ENCODE results near the gene C2orf49. TPM values are rescaled to one million over a fixed set of nuclear protein-coding genes. Genes with fewer than 3 reads are reported as not detected.
A peak's percentile ranks its signal among the peaks of the same experiment; 100 is the strongest.

Gene C2orf49
- total and polyA plus RNA-seq, 2 experiments from 2014 or later: 16.9 to 19.6 TPM

DNA sequence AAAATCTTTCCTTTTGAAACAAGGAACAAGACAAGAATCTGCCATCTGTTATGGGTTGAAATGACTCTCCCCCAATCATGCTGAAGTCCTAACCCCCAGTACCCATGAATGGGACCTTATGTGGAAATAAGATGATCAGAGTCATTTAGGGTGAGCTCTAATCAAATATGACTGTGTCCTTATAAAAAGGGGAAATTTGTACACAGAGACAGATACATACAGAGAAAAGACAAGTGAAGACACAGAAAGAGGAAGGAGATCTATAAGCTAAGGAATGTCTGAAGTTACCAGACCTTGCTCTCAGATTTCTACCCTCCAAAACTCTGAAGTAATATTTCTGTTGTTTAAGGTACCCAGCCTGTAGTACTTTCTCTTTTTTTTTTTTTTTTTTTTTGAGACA is 23.5 kb upstream of the C2orf49 start:
- no peak overlapping the region for H3K4me2 ChIP-seq
- H3K4me3 ChIP-seq: no peak overlapping the region
- H3K9me3 ChIP-seq (ENCODE audit: low read depth): no peaks in the 10 kb centered on the region
- no peaks in the 10 kb centered on the region for H3K9me2 ChIP-seq (replicated peaks; ENCODE audit: insufficient read depth)
- H3K36me3 ChIP-seq (replicated peaks; ENCODE audit: insufficient read depth, low read depth): no peaks in the 10 kb centered on the region
- H3K27me3 ChIP-seq: no peaks in the 10 kb centered on the region
- no peaks in the 10 kb centered on the region for H4K20me1 ChIP-seq (ENCODE audit: insufficient read depth, poor library complexity, severe bottlenecking)
- no peak overlapping the region for H2AFZ ChIP-seq
- no peak for DNase-seq (ENCODE audit: low spot score)
- H3K27ac ChIP-seq: no peak overlapping the region
- TF ChIP-seq EZH2phosphoT487 (IDR thresholded peaks at IDR 0.05; ENCODE audit: low read depth, severe bottlenecking, unreplicated experiment) (no peak), EZH2 (IDR thresholded peaks at IDR 0.05; ENCODE audit: borderline replicate concordance) (no peak), CTCF (IDR thresholded peaks at IDR 0.05; ENCODE audit: poor library complexity) (no peak)
- H3K4me1 ChIP-seq (ENCODE audit: insufficient read depth): no peaks in the 10 kb centered on the region
- H3K79me2 ChIP-seq: peaks cover 80% of the 10 kb centered on the region

DNA sequence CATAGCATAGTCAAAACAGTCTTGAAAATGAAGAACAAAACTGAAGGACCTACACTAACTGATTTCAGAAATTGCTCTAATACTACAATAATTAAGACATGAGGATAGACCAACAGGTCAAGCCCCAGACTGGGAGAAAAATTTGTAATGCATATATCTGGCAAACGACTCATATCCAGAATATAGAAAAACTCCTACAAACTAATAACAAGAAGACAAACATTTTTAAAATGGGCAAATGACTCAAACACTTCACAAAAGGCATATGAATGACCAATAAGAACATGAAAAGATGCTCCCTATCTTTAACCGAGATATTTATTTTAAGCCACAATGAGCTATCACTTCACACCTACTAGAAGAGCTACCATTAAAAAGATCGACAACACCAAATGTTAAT is 22.0 kb upstream of the C2orf49 start:
- Histone ChIP-seq H3K9me2 (replicated peaks; ENCODE audit: insufficient read depth) (no peaks in the 10 kb centered on the region), H4K20me1 (ENCODE audit: insufficient read depth, poor library complexity, severe bottlenecking) (no peaks in the 10 kb centered on the region), H3K4me2 (no peak overlapping the region), H3K36me3 (replicated peaks; ENCODE audit: insufficient read depth, low read depth) (no peaks in the 10 kb centered on the region), H3K79me2 (peaks cover 86% of the 10 kb centered on the region), H3K4me3 (no peak overlapping the region), H2AFZ (no peak overlapping the region), H3K27me3 (no peaks in the 10 kb centered on the region), H3K4me1 (ENCODE audit: insufficient read depth) (no peaks in the 10 kb centered on the region), H3K9me3 (ENCODE audit: low read depth) (no peaks in the 10 kb centered on the region), H3K27ac (no peak overlapping the region)
- DNase-seq (ENCODE audit: low spot score): no peak
- 86% methylated on average over 3 of the region's 3 CpGs for WGBS (ENCODE audit: low lambda C conversion rate, missing lambda C conversion rate)
- TF ChIP-seq EZH2phosphoT487 (IDR thresholded peaks at IDR 0.05; ENCODE audit: low read depth, severe bottlenecking, unreplicated experiment) (no peak), EZH2 (IDR thresholded peaks at IDR 0.05; ENCODE audit: borderline replicate concordance) (no peak), CTCF (IDR thresholded peaks at IDR 0.05; ENCODE audit: poor library complexity) (no peak)

DNA sequence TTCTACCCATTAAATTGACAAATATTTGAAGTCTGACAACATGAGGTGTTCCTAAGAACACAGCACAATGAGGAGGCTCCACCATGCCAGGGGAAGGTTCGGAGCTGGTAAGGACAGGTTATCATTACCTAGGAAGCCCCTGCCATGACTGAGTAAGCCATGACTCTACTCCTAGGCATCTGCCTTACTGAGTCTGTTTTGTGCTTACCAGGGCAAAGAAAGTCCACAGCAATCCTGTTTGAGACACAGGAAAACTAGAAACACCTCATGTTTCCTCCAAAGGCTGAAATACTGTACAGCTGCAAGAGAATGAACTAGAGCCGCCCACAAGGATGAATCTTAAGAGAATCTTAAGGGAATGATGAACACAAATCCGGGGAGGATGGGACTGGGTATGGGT is 19.4 kb upstream of the C2orf49 start:
- Histone ChIP-seq H3K27me3 (no peaks in the 10 kb centered on the region), H3K4me1 (ENCODE audit: insufficient read depth) (peaks cover 6% of the 10 kb centered on the region), H3K9me3 (ENCODE audit: low read depth) (no peaks in the 10 kb centered on the region), H3K4me3 (no peak overlapping the region), H3K36me3 (replicated peaks; ENCODE audit: insufficient read depth, low read depth) (no peaks in the 10 kb centered on the region), H3K79me2 (peaks cover 83% of the 10 kb centered on the region), H3K27ac (no peak overlapping the region), H3K9me2 (replicated peaks; ENCODE audit: insufficient read depth) (no peaks in the 10 kb centered on the region), H3K4me2 (no peak overlapping the region), H2AFZ (no peak overlapping the region), H4K20me1 (ENCODE audit: insufficient read depth, poor library complexity, severe bottlenecking) (no peaks in the 10 kb centered on the region)
- 91% methylated on average over 3 of the region's 3 CpGs for WGBS (ENCODE audit: low lambda C conversion rate, missing lambda C conversion rate)
- DNase-seq (ENCODE audit: low spot score): no peak
- TF ChIP-seq CTCF (IDR thresholded peaks at IDR 0.05; ENCODE audit: poor library complexity): no peak
- no peak for TF ChIP-seq EZH2phosphoT487 (IDR thresholded peaks at IDR 0.05; ENCODE audit: low read depth, severe bottlenecking, unreplicated experiment)
- no peak for TF ChIP-seq EZH2 (IDR thresholded peaks at IDR 0.05; ENCODE audit: borderline replicate concordance)

GRCh38 chr2:105320651-105321215 is 16.6 kb upstream of the C2orf49 start:
- Histone ChIP-seq H3K36me3 (replicated peaks; ENCODE audit: insufficient read depth, low read depth) (no peaks in the 10 kb centered on the region), H3K4me1 (ENCODE audit: insufficient read depth) (peaks cover 14% of the 10 kb centered on the region), H4K20me1 (ENCODE audit: insufficient read depth, poor library complexity, severe bottlenecking) (no peaks in the 10 kb centered on the region), H3K27me3 (no peaks in the 10 kb centered on the region), H3K9me3 (ENCODE audit: low read depth) (no peaks in the 10 kb centered on the region), H2AFZ (no peak overlapping the region), H3K79me2 (peaks cover 89% of the 10 kb centered on the region), H3K4me3 (no peak overlapping the region), H3K27ac (no peak overlapping the region), H3K4me2 (peak overlapping the region; percentile 28), H3K9me2 (replicated peaks; ENCODE audit: insufficient read depth) (no peaks in the 10 kb centered on the region)
- no peak for TF ChIP-seq EZH2phosphoT487 (IDR thresholded peaks at IDR 0.05; ENCODE audit: low read depth, severe bottlenecking, unreplicated experiment)
- 34% methylated on average over 7 of the region's 7 CpGs for WGBS (ENCODE audit: low lambda C conversion rate, missing lambda C conversion rate)
- DNase-seq (ENCODE audit: low spot score): no peak

Measured in hepatocyte (in vitro differentiated cells).